HL-60 (cell line): Measurements from ENCODE around the gene ANK3.

Experiments used
- DNase-seq, 2 experiments: peaks; one replicate each; pipeline ENCODE4 v3.0.0-alpha.2; 2010 to 2020; ENCODE audit warnings: low read depth in 1 of 2, low spot score in 1 of 2
- H3K27ac ChIP-seq: fragments of 250-450 bp; sonication (Bioruptor Pico); replicated peaks from 2 replicates; pipeline ENCODE4 v1.5.1; 2020; ENCODE audit warnings: mild to moderate bottlenecking, moderate library complexity
- H3K27me3 ChIP-seq: fragments of 250-450 bp; sonication (Bioruptor Pico); 2 replicates; pipeline ENCODE4 v1.5.1; 2021; ENCODE audit warnings: mild to moderate bottlenecking, moderate library complexity; ENCODE audit not compliant: insufficient read depth, poor library complexity, severe bottlenecking
- H3K4me3 ChIP-seq: replicated peaks from 2 replicates; pipeline ENCODE4 v1.5.1; 2011; ENCODE audit warnings: mild to moderate bottlenecking, control low read depth, low read length; ENCODE audit not compliant: insufficient read depth
- GABPA ChIP-seq: IDR thresholded peaks from 2 replicates; pipeline ENCODE4 v1.6.1; 2012; ENCODE audit warnings: low read depth
- POLR2AphosphoS5 ChIP-seq: IDR thresholded peaks from 2 replicates; pipeline ENCODE4 v1.6.1; 2012; ENCODE audit warnings: low read depth
- SPI1 ChIP-seq: IDR thresholded peaks from 2 replicates; pipeline ENCODE4 v1.6.1; 2012; ENCODE audit warnings: low read depth, mild to moderate bottlenecking, borderline replicate concordance
- TF ChIP-seq, protein P1 (sequence below): IDR thresholded peaks from one replicate; pipeline ENCODE4 v1.5.1; 2011; ENCODE audit warnings: low read length, control low read depth, inconsistent platforms; ENCODE audit not compliant: insufficient read depth
- TF ChIP-seq, protein P2 (sequence below): IDR thresholded peaks from 2 replicates; pipeline ENCODE4 v1.6.1; 2012; ENCODE audit warnings: low read depth; ENCODE audit not compliant: insufficient replicate concordance

Gene ANK3

DNA sequence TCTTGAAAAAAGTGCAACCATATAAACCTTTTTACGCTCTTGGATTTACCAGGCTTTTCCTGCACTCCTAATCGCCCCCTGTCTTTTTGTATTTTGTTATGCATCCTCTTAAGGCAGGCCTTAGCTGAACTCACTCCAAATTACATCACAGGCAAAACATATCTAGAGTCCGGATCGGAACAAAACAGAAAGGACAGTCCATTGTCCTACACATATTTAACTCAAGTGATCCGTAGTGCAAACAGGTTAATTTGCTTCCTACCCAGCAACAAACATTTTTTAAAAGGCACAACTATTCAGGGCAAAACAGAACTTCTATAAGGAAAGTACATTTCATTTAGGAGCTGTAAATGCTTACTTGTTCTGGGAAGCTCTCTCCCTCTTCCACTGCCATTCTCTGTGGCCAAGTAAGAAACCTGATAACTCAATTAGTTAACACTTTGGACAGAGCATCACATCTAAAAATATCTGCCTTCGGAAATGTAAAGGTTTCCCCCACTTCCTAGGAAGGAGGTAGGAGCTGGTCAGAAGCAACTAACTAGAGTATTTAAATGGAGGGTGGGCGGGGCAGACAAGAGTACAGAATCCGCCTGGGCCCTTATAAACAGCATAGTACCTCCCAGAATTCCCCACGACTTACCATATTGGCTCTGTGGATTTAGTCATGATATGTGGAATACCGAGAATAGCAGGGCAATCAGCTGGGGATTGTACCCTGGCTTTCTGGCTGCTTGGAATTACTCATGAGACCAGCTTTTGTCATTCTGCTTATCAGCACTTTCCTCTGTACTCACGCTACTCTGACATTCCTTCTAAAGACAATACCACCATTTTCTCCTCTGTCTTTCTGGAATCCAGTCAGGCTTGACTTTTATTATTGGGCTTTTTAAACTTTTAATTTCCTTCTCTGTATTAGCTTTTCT lies 89.5 kb downstream of the ANK3 start:
- DNase-seq = no peak
- no peak overlapping the region for H3K27ac ChIP-seq
- TF ChIP-seq, protein P1, sequence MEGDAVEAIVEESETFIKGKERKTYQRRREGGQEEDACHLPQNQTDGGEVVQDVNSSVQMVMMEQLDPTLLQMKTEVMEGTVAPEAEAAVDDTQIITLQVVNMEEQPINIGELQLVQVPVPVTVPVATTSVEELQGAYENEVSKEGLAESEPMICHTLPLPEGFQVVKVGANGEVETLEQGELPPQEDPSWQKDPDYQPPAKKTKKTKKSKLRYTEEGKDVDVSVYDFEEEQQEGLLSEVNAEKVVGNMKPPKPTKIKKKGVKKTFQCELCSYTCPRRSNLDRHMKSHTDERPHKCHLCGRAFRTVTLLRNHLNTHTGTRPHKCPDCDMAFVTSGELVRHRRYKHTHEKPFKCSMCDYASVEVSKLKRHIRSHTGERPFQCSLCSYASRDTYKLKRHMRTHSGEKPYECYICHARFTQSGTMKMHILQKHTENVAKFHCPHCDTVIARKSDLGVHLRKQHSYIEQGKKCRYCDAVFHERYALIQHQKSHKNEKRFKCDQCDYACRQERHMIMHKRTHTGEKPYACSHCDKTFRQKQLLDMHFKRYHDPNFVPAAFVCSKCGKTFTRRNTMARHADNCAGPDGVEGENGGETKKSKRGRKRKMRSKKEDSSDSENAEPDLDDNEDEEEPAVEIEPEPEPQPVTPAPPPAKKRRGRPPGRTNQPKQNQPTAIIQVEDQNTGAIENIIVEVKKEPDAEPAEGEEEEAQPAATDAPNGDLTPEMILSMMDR = no peak
- TF ChIP-seq, protein P2, sequence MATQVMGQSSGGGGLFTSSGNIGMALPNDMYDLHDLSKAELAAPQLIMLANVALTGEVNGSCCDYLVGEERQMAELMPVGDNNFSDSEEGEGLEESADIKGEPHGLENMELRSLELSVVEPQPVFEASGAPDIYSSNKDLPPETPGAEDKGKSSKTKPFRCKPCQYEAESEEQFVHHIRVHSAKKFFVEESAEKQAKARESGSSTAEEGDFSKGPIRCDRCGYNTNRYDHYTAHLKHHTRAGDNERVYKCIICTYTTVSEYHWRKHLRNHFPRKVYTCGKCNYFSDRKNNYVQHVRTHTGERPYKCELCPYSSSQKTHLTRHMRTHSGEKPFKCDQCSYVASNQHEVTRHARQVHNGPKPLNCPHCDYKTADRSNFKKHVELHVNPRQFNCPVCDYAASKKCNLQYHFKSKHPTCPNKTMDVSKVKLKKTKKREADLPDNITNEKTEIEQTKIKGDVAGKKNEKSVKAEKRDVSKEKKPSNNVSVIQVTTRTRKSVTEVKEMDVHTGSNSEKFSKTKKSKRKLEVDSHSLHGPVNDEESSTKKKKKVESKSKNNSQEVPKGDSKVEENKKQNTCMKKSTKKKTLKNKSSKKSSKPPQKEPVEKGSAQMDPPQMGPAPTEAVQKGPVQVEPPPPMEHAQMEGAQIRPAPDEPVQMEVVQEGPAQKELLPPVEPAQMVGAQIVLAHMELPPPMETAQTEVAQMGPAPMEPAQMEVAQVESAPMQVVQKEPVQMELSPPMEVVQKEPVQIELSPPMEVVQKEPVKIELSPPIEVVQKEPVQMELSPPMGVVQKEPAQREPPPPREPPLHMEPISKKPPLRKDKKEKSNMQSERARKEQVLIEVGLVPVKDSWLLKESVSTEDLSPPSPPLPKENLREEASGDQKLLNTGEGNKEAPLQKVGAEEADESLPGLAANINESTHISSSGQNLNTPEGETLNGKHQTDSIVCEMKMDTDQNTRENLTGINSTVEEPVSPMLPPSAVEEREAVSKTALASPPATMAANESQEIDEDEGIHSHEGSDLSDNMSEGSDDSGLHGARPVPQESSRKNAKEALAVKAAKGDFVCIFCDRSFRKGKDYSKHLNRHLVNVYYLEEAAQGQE = no peak
- no peak for TF ChIP-seq POLR2AphosphoS5
- no peak for TF ChIP-seq SPI1
- no peak for TF ChIP-seq GABPA
- no peaks in the 10 kb centered on the region for H3K27me3 ChIP-seq
- no peak overlapping the region for H3K4me3 ChIP-seq

DNA sequence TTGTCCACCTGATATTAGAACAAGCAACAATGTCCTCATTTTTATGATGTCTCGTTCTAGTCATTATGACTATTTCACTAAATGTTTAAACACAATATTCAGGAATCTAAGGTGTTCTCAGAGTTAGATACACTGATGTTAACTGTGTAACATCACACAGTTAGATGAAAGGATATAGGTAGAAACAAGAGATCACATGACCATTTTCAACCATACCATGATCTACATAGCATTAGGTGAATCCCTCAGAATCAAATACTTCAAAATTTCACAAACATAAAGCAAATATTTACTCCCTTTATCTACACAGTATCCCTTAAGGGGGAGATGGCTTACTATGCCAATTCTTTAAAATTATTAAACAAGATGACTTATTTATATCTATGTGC lies 90.3 kb downstream of the ANK3 start:
- DNase-seq = no peak
- H3K27ac ChIP-seq = no peak overlapping the region
- TF ChIP-seq GABPA (no peak), SPI1 (no peak), POLR2AphosphoS5 (no peak)
- TF ChIP-seq, protein P2 = no peak

DNA sequence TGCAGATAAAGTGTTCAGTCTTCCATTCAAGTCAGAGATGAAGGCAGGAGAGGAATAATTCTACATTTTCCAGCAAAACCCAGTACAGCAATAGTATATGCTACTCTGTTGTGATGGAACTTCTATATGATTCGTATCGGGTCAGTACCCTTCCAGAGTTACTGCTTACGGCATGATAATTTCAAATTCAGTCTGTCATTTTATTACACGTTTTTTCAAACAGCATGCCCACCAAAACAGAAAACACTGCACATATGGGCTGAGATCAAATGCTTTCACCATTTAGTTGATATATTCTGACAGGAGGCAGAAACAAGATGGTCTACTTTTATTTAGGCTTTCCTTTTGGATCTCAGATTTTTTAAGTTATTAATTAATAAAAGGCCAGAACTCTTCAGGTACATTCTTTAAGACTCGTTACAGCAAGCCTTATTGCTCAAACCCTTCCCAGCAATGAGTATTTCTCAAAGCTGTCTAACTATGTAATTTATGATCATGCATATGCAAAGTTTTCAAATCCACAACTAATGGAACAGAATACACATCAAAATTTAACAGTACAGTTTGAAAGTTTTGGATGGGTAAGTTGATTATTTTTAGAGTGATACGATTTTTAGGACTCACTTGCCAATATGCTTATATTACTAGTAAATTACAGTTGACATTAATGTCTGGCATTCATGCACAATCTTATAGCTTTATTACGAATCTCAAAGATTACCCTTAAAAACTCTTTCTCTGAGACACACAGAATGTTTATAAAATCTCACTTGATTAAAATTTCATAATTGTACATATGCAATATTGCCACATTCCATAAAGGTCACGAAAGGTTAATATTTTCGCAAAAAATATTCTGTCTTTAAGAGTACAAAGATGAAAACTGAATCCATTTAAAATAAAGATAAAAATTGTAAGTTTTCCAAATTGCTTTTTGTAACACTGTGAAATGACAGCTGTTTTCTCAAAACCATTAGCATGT lies 91.0 kb downstream of the ANK3 start:
- TF ChIP-seq POLR2AphosphoS5 = no peak
- Histone ChIP-seq H3K27me3 (no peaks in the 10 kb centered on the region), H3K4me3 (no peak overlapping the region), H3K27ac (no peak overlapping the region)
- DNase-seq = no peak

More for the DNA sequence above, 90.3 kb downstream of the ANK3 start:
- H3K4me3 ChIP-seq = no peak overlapping the region
- no peaks in the 10 kb centered on the region for H3K27me3 ChIP-seq

DNA sequence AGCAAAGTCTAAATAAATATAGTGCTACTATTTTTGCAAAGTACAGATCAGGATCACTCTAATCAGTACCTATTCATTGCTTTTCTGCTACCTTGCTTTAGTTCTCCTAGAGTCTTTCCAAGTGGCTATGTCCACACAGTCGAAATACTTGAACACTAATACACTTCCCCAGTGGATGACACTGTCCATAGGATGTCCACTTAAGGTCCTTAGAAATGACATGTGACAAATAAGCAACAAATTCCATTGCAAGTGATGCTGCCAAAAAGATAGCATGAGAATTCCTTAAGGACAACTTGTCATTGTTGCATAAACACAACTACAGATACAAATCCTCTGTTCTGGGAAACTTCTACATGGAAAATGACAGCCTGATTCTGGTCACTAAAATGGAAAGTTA lies 93.6 kb downstream of the ANK3 start:
- no peak for DNase-seq
- TF ChIP-seq GABPA (no peak), SPI1 (no peak), POLR2AphosphoS5 (no peak)
- TF ChIP-seq, protein P1 = no peak
- TF ChIP-seq, protein P2 = no peak
- H3K27ac ChIP-seq = no peak overlapping the region

More for the DNA sequence above, 93.6 kb downstream of the ANK3 start:
- Histone ChIP-seq H3K4me3 (no peak overlapping the region), H3K27me3 (no peaks in the 10 kb centered on the region)
